Measurements from ENCODE around the gene KLHL7. TPM values are rescaled to one million over a fixed set of nuclear protein-coding genes. Genes with fewer than 3 reads are reported as not detected.

KLHL7 gene
- total RNA-seq, 1 experiment from 2014 or later: 46.3 TPM

DNA sequence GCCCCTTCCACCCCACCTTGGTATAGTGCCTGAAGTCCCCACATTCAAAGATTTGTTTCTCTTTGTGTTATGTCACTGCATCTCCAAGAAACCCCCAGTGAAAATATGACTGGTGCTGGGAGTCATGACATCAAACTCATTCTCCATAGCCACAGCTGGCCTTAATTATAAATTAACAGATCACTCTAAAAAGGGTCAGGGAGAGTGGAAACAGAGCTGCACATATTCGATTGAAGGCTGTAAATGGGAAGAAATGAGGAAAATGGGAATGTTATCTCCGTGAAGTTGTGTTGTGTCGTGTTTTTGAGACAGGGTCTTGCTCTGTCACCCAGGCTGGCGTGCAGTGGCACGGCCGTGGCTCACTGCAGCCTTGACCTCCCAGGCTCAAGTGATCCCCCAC is 52.1 kb downstream of the KLHL7 start:
- CTCF ChIA-PET: no interaction called here
- no peak overlapping the region for H3K4me3 ChIP-seq
- DNase-seq: no peak
- no peaks in the 10 kb centered on the region for H3F3A ChIP-seq (ENCODE audit: insufficient read depth, low read depth)
- H3K79me2 ChIP-seq (ENCODE audit: low read depth): no peaks in the 10 kb centered on the region
- H3K4me1 ChIP-seq (replicated peaks; ENCODE audit: insufficient read depth): no peaks in the 10 kb centered on the region
- no peaks in the 10 kb centered on the region for H4K20me1 ChIP-seq (ENCODE audit: insufficient read depth)
- no peak overlapping the region for H3K27ac ChIP-seq
- H3K36me3 ChIP-seq (ENCODE audit: low read depth): no peaks in the 10 kb centered on the region
- no peaks in the 10 kb centered on the region for H3K9me2 ChIP-seq (ENCODE audit: insufficient read depth)
- POLR2A ChIA-PET (ENCODE audit: unreplicated experiment): no interaction called here
- no TSS peak for BruUV-seq (replicated peaks)
- intact Hi-C loops (cut with micrococcal nuclease; ENCODE audit: unreplicated experiment): no loop called here
- no peaks in the 10 kb centered on the region for H3K27me3 ChIP-seq (ENCODE audit: insufficient read depth, low read depth)
- H2AFZ ChIP-seq: no peak overlapping the region
- H3K9me3 ChIP-seq (ENCODE audit: insufficient read depth, low read depth): no peaks in the 10 kb centered on the region
- no peak overlapping the region for H3K4me2 ChIP-seq
- TF ChIP-seq EZH2 (IDR thresholded peaks at IDR 0.05; ENCODE audit: low read depth) (no peak), CTCF (conservative IDR thresholded peaks at IDR 0.05) (no peak)

GRCh38 chr7:23158546-23158945 is 53.0 kb downstream of the KLHL7 start:
- no peak overlapping the region for H3K4me2 ChIP-seq
- no peaks in the 10 kb centered on the region for H4K20me1 ChIP-seq (ENCODE audit: insufficient read depth)
- no peaks in the 10 kb centered on the region for H3K79me2 ChIP-seq (ENCODE audit: low read depth)
- H2AFZ ChIP-seq: no peak overlapping the region
- H3K9me2 ChIP-seq (ENCODE audit: insufficient read depth): no peaks in the 10 kb centered on the region
- no peaks in the 10 kb centered on the region for H3K27me3 ChIP-seq (ENCODE audit: insufficient read depth, low read depth)
- H3K9me3 ChIP-seq (ENCODE audit: insufficient read depth, low read depth): no peaks in the 10 kb centered on the region
- no TSS peak for BruUV-seq (replicated peaks)
- ChIA-PET POLR2A (ENCODE audit: unreplicated experiment) (interaction anchor here (0.6 kb wide), 1 partner anchor 318 kb away, joined by 3 read pairs; no protein-coding TSS in a partner anchor), CTCF (interaction anchor here (0.7 kb wide), 1 partner anchor 73 kb away, joined by 3 read pairs; no protein-coding TSS in a partner anchor)
- intact Hi-C loops (cut with micrococcal nuclease; ENCODE audit: unreplicated experiment): no loop called here
- H3K4me1 ChIP-seq (replicated peaks; ENCODE audit: insufficient read depth): no peaks in the 10 kb centered on the region
- no peak for DNase-seq
- H3K27ac ChIP-seq: no peak overlapping the region
- no peak for TF ChIP-seq CTCF (conservative IDR thresholded peaks at IDR 0.05)
- no peak for TF ChIP-seq EZH2 (IDR thresholded peaks at IDR 0.05; ENCODE audit: low read depth)
- no peaks in the 10 kb centered on the region for H3K36me3 ChIP-seq (ENCODE audit: low read depth)
- H3K4me3 ChIP-seq: no peak overlapping the region
- no peaks in the 10 kb centered on the region for H3F3A ChIP-seq (ENCODE audit: insufficient read depth, low read depth)

DNA sequence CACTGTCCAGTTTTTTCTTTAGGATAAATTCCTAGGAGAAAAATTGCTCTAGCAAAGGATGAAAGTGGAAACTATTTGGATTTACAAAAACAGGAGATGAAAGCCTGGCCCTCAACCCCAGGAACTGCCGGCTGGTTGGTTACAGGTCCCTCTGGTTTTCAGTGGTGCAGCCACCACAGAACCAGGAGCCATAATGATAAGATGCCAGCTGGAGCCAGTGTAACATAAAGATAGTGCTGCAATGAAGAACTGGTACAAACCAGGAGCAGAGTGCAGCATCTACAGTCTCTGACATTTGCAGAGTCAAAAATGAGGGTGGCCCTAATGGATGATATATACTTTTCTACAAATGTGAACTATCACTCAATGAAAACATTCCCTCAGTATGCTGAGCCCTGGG is 55.9 kb downstream of the KLHL7 start:
- no peak overlapping the region for H3K27ac ChIP-seq
- ChIA-PET POLR2A (ENCODE audit: unreplicated experiment) (no interaction called here), CTCF (no interaction called here)
- BruUV-seq (replicated peaks): no TSS peak
- no peak for TF ChIP-seq CTCF (conservative IDR thresholded peaks at IDR 0.05)
- TF ChIP-seq EZH2 (IDR thresholded peaks at IDR 0.05; ENCODE audit: low read depth): no peak
- no peak overlapping the region for H3K4me2 ChIP-seq
- no peaks in the 10 kb centered on the region for H3K79me2 ChIP-seq (ENCODE audit: low read depth)
- no peaks in the 10 kb centered on the region for H3F3A ChIP-seq (ENCODE audit: insufficient read depth, low read depth)
- no peaks in the 10 kb centered on the region for H3K27me3 ChIP-seq (ENCODE audit: insufficient read depth, low read depth)
- H3K36me3 ChIP-seq (ENCODE audit: low read depth): no peaks in the 10 kb centered on the region
- H3K9me3 ChIP-seq (ENCODE audit: insufficient read depth, low read depth): no peaks in the 10 kb centered on the region
- intact Hi-C loops (cut with micrococcal nuclease; ENCODE audit: unreplicated experiment): no loop called here
- H2AFZ ChIP-seq: no peak overlapping the region
- H3K4me1 ChIP-seq (replicated peaks; ENCODE audit: insufficient read depth): no peaks in the 10 kb centered on the region
- no peak for DNase-seq
- H3K4me3 ChIP-seq: no peak overlapping the region
- H3K9me2 ChIP-seq (ENCODE audit: insufficient read depth): no peaks in the 10 kb centered on the region
- no peaks in the 10 kb centered on the region for H4K20me1 ChIP-seq (ENCODE audit: insufficient read depth)
